Measurements from ENCODE around the gene METTL1. TPM values are rescaled to one million over a fixed set of nuclear protein-coding genes. Genes with fewer than 3 reads are reported as not detected.

METTL1 gene
- total RNA-seq, 4 donors from 2014 or later = 4.8 to 11.0 (median 7.8) TPM

GRCh38 chr12:57780284-57780897, 8.5 kb upstream of the METTL1 start:
- no peak overlapping the region for H3K27ac ChIP-seq
- WGBS, 2 donors (ENCODE audit: low coverage in 1 of 2) = 83% methylated on average over 1 of the region's 4 CpGs; no CpG with 5 or more reads in 1 of the 2 donors
- TF ChIP-seq, protein P1, sequence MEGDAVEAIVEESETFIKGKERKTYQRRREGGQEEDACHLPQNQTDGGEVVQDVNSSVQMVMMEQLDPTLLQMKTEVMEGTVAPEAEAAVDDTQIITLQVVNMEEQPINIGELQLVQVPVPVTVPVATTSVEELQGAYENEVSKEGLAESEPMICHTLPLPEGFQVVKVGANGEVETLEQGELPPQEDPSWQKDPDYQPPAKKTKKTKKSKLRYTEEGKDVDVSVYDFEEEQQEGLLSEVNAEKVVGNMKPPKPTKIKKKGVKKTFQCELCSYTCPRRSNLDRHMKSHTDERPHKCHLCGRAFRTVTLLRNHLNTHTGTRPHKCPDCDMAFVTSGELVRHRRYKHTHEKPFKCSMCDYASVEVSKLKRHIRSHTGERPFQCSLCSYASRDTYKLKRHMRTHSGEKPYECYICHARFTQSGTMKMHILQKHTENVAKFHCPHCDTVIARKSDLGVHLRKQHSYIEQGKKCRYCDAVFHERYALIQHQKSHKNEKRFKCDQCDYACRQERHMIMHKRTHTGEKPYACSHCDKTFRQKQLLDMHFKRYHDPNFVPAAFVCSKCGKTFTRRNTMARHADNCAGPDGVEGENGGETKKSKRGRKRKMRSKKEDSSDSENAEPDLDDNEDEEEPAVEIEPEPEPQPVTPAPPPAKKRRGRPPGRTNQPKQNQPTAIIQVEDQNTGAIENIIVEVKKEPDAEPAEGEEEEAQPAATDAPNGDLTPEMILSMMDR (IDR thresholded peaks at IDR 0.05) = no peak
- no peak for TF ChIP-seq POLR2AphosphoS5 (IDR thresholded peaks at IDR 0.05)
- TF ChIP-seq POLR2A (IDR thresholded peaks at IDR 0.05) = no peak
- no peak for TF ChIP-seq EP300 (IDR thresholded peaks at IDR 0.05)
- H3K4me3 ChIP-seq = no peak overlapping the region
- ATAC-seq = no peak
- H3K27me3 ChIP-seq = no peaks in the 10 kb centered on the region
- no peaks in the 10 kb centered on the region for H3K9me3 ChIP-seq
- H3K36me3 ChIP-seq = peaks cover 0 to 48% of the 10 kb centered on the region in 2 donors
- H3K4me1 ChIP-seq = peaks cover 3 to 22% (median 6%) of the 10 kb centered on the region in 3 donors

- H3K9me3 ChIP-seq = no peaks in the 10 kb centered on the region
- H3K36me3 ChIP-seq = peaks cover 0 to 49% of the 10 kb centered on the region in 2 donors
- H3K4me3 ChIP-seq = no peak overlapping the region
- no peak for TF ChIP-seq EP300 (IDR thresholded peaks at IDR 0.05)
- no peak for TF ChIP-seq POLR2AphosphoS5 (IDR thresholded peaks at IDR 0.05)
- TF ChIP-seq POLR2A (IDR thresholded peaks at IDR 0.05) = no peak
- H3K27ac ChIP-seq = no peak overlapping the region
- ATAC-seq = no peak
- H3K27me3 ChIP-seq = no peaks in the 10 kb centered on the region
- WGBS, 2 donors (ENCODE audit: low coverage in 1 of 2) = 13 to 20% methylated on average over 1 of the region's 1 CpG
- H3K4me1 ChIP-seq = peaks cover 3 to 19% (median 6%) of the 10 kb centered on the region in 3 donors
Measured at GRCh38 chr12:57779736-57780135, 7.8 kb upstream of the METTL1 start.

GRCh38 chr12:57777911-57778310, 6.0 kb upstream of the METTL1 start:
- no peak overlapping the region for H3K4me3 ChIP-seq
- 74 to 91% methylated on average over 3 to 4 of the region's 7 CpGs for WGBS, 2 donors (ENCODE audit: low coverage in 1 of 2)
- H3K4me1 ChIP-seq = peaks cover 0 to 18% (median 4%) of the 10 kb centered on the region in 3 donors
- no peak overlapping the region for H3K27ac ChIP-seq
- H3K9me3 ChIP-seq = no peaks in the 10 kb centered on the region
- TF ChIP-seq, protein P1 (IDR thresholded peaks at IDR 0.05) = no peak
- TF ChIP-seq EP300 (IDR thresholded peaks at IDR 0.05) (no peak), POLR2A (IDR thresholded peaks at IDR 0.05) (no peak), POLR2AphosphoS5 (IDR thresholded peaks at IDR 0.05) (no peak)
- no peak for ATAC-seq
- no peaks in the 10 kb centered on the region for H3K27me3 ChIP-seq
- H3K36me3 ChIP-seq = peaks cover 0 to 49% of the 10 kb centered on the region in 2 donors

DNA sequence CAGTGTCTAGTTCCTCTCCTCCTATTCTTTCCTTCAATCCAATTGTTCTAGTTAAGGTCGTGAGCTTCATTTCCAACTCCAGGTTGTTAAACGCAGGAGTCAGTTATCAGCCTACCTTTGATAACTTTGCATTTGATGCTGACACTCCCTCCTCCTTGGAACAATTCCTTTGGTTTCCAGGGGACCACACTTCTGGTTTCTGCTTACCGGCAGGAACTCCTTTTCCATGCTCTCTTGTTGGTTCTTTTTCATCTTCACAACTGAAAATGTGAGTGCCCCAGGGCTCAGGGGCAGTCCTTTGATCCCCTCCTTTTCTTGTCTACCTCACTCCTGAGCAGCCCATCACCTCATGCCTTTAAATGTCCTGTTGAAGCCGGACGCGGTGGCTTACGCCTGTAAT, 5.5 kb upstream of the METTL1 start:
- H3K4me3 ChIP-seq = no peak overlapping the region
- no peaks in the 10 kb centered on the region for H3K27me3 ChIP-seq
- TF ChIP-seq, protein P1 (IDR thresholded peaks at IDR 0.05) = no peak
- TF ChIP-seq POLR2A (IDR thresholded peaks at IDR 0.05) (no peak), EP300 (IDR thresholded peaks at IDR 0.05) (no peak)
- H3K36me3 ChIP-seq = peaks cover 0 to 49% of the 10 kb centered on the region in 2 donors
- no peak for ATAC-seq
- H3K9me3 ChIP-seq = no peaks in the 10 kb centered on the region
- H3K27ac ChIP-seq = no peak overlapping the region
- peaks cover 0 to 20% (median 4%) of the 10 kb centered on the region in 3 donors for H3K4me1 ChIP-seq
- whole genome bisulfite sequencing, 2 donors (ENCODE audit: low coverage in 1 of 2) = 82 to 89% methylated on average over 3 to 7 of the region's 7 CpGs

GRCh38 chr12:57776247-57776587, 4.3 kb upstream of the METTL1 start:
- no peak overlapping the region for H3K4me3 ChIP-seq
- no peaks in the 10 kb centered on the region for H3K27me3 ChIP-seq
- peaks cover 0 to 21% (median 7%) of the 10 kb centered on the region in 3 donors for H3K4me1 ChIP-seq
- no peak for ATAC-seq
- H3K36me3 ChIP-seq = peaks cover 0 to 49% of the 10 kb centered on the region in 2 donors
- no peak for TF ChIP-seq EP300 (IDR thresholded peaks at IDR 0.05)
- TF ChIP-seq, protein P1 (IDR thresholded peaks at IDR 0.05) = no peak
- no peak for TF ChIP-seq POLR2AphosphoS5 (IDR thresholded peaks at IDR 0.05)
- TF ChIP-seq POLR2A (IDR thresholded peaks at IDR 0.05) = no peak
- H3K27ac ChIP-seq = no peak overlapping the region
- no peaks in the 10 kb centered on the region for H3K9me3 ChIP-seq
- WGBS, 2 donors (ENCODE audit: low coverage in 1 of 2) = 81 to 90% methylated on average over 2 of the region's 2 CpGs
